NB4 (cell line): ENCODE measurements around the gene TMEM132C.

Experiments used
- DNase-seq: peaks from one replicate; pipeline ENCODE4 v3.0.0; 2010; ENCODE audit warnings: low read depth
- H3K4me3 ChIP-seq: one replicate; pipeline ENCODE4 v1.5.1; 2011; ENCODE audit warnings: mild to moderate bottlenecking, low read depth, low read length, moderate library complexity
- CTCF ChIP-seq: IDR thresholded peaks from one replicate; pipeline ENCODE4 v1.5.1; 2012; ENCODE audit warnings: low read depth, low read length
- MAX ChIP-seq: IDR thresholded peaks from 2 replicates; pipeline ENCODE4 v1.6.1; 2011; ENCODE audit warnings: low read depth, low read length
- MYC ChIP-seq: IDR thresholded peaks from 2 replicates; pipeline ENCODE4 v1.6.1; 2011; ENCODE audit warnings: low read depth, low read length
- POLR2A ChIP-seq: IDR thresholded peaks from 2 replicates; pipeline ENCODE4 v1.6.1; 2011; ENCODE audit warnings: mild to moderate bottlenecking; ENCODE audit not compliant: insufficient read length; ENCODE audit errors: extremely low read depth

Gene TMEM132C

GRCh38 chr12:128439796-128440195 lies 172.8 kb downstream of the TMEM132C start:
- no peak for DNase-seq
- TF ChIP-seq MYC, result no peak
- TF ChIP-seq MAX, result no peak
- no peak for TF ChIP-seq POLR2A
- no peak for TF ChIP-seq CTCF
- H3K4me3 ChIP-seq, result no peak overlapping the region

DNA sequence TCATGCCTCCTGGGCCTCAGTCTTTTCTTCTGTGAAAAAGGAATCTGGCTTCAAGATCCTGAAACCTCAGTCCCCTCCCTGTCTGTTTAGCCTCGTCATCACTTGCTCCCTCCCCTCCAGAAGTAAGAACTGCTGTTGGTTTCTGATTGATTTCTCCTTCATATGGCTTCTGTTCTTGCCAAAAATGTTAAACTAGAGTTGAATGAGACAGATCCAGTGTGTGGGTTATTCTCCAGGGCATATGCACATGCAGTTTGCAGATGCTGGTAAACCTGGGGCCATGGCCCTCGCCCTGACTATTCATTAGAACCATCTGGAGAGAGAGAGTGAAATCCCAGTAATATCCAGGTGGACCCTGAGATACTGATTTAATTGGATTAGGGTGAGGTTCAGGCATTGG lies 175.1 kb downstream of the TMEM132C start:
- H3K4me3 ChIP-seq, result no peak overlapping the region
- no peak for TF ChIP-seq MYC
- TF ChIP-seq CTCF, result no peak
- TF ChIP-seq MAX, result no peak
- no peak for TF ChIP-seq POLR2A
- no peak for DNase-seq

- no peak for TF ChIP-seq CTCF
- no peak for TF ChIP-seq MYC
- no peak for TF ChIP-seq MAX
- no peak for TF ChIP-seq POLR2A
- no peak overlapping the region for H3K4me3 ChIP-seq
- no peak for DNase-seq
These were observed 177.6 kb downstream of the TMEM132C start for GRCh38 chr12:128444598-128444997.

DNA sequence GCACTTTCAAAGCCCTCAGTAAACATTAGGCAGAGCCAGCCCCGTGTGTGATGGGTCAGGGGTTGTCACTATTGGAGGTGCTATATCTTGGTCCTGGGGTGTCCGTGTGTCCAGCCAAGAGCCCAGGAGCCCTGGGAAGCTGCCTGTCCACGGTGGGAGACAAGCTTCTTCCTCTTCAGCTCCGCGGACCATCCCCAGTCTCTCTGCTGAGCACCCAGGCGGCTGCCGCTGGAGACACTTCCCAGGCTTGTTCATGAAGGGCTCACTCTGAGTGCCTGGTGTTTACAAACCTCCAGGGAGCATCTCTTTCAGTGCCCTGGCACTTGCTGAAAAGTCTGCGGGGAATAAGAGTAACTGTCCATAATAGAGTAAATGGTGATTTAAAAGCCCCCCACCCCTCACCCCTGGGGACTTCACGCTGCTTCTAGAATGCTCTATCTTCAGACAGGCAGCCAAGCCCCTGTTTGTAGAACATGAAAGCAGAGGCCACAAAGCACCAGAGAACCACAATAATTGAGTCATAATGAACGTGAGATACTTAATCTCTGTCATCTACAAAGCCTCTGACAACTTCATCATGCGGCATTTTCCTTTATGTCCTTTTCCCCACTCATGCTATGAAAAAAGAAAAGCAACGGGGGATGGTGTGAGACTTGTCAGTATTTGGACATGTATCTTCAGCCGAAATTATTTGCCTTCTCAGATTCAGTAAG lies 178.6 kb downstream of the TMEM132C start:
- DNase-seq, result no peak
- H3K4me3 ChIP-seq, result no peak overlapping the region
- TF ChIP-seq POLR2A, result no peak
- TF ChIP-seq MAX, result no peak
- TF ChIP-seq MYC, result no peak
- TF ChIP-seq CTCF, result no peak

DNA sequence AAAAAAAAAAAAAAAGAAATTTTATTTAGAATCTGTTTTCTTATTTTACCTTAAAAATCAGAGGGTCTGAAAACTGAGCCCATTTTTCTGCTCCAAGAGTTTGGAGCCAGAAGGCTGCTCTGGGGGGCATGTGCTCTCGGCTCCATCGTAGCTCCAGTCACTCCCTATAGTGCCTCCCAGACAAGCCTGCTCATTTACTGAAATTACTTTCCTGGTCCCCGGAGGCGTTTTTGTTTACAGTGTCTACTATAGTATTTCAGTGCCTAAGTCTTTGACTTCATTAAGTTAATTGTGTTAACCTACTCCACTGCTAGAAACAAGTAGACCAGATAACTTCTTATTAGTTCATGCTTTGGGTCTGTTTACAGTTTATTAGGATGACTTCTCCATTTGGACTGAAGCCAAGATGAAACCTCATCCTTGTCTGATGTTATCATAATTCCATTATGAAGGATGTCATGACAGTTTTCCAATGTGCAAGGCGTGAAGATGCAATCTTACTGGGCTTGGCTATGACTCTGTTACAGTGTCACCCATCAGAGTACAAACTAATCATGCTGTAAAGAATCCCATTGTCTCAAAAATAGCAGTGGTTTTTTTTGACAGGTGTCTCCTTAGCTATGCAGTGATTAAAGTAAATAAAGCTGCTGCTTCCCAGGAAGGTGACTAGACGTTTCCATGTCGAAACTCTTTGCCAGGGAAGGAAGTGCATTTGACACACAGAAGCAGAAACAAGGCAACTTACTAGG lies 182.3 kb downstream of the TMEM132C start:
- DNase-seq, result no peak
- no peak overlapping the region for H3K4me3 ChIP-seq
- TF ChIP-seq MAX (no peak), MYC (no peak), CTCF (no peak), POLR2A (no peak)
